ENCODE data around the gene MYMK. TPM values are rescaled to one million over a fixed set of nuclear protein-coding genes. Genes with fewer than 3 reads are reported as not detected.
"Not testable (repeated sequence)": the region's sequence is repeated elsewhere in the genome, so short reads cannot be mapped to it uniquely, and the experiment has no call there.

The MYMK gene
- total and polyA plus RNA-seq, 7 donors = not detected

- no peak for TF ChIP-seq POLR2A (IDR thresholded peaks at IDR 0.05)
- TF ChIP-seq POLR2AphosphoS5 (IDR thresholded peaks at IDR 0.05) = no peak
- TF ChIP-seq, protein P1, sequence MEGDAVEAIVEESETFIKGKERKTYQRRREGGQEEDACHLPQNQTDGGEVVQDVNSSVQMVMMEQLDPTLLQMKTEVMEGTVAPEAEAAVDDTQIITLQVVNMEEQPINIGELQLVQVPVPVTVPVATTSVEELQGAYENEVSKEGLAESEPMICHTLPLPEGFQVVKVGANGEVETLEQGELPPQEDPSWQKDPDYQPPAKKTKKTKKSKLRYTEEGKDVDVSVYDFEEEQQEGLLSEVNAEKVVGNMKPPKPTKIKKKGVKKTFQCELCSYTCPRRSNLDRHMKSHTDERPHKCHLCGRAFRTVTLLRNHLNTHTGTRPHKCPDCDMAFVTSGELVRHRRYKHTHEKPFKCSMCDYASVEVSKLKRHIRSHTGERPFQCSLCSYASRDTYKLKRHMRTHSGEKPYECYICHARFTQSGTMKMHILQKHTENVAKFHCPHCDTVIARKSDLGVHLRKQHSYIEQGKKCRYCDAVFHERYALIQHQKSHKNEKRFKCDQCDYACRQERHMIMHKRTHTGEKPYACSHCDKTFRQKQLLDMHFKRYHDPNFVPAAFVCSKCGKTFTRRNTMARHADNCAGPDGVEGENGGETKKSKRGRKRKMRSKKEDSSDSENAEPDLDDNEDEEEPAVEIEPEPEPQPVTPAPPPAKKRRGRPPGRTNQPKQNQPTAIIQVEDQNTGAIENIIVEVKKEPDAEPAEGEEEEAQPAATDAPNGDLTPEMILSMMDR (IDR thresholded peaks at IDR 0.05) = no peak
- no peak for TF ChIP-seq EP300 (IDR thresholded peaks at IDR 0.05)
- intact Hi-C loops (cut with DNase I) = no loop called here
- 94 to 95% methylated on average over 33 of the region's 33 CpGs for WGBS, 2 donors
- Histone ChIP-seq H3K4me3 (no peak overlapping the region), H3K27ac (no peak overlapping the region), H3K27me3 (no peaks in the 10 kb centered on the region), H3K9me3 (no peaks in the 10 kb centered on the region), H3K36me3 (no peaks in the 10 kb centered on the region), H3K4me1 (peaks cover 0 to 39% (median 36%) of the 10 kb centered on the region in 4 donors)
- no peak for DNase-seq
These were observed 43.4 kb upstream of the MYMK start for GRCh38 chr9:133568186-133568585.

GRCh38 chr9:133566817-133567216 lies 42.1 kb upstream of the MYMK start:
- H3K4me3 ChIP-seq = no peak overlapping the region
- no peaks in the 10 kb centered on the region for H3K27me3 ChIP-seq
- H3K27ac ChIP-seq = no peak overlapping the region
- intact Hi-C loops (cut with DNase I) = no loop called here
- H3K4me1 ChIP-seq = peaks cover 0 to 31% (median 26%) of the 10 kb centered on the region in 4 donors
- 90 to 95% methylated on average over 17 of the region's 17 CpGs for WGBS, 2 donors
- H3K36me3 ChIP-seq = no peaks in the 10 kb centered on the region
- TF ChIP-seq, protein P1 (IDR thresholded peaks at IDR 0.05) = no peak
- TF ChIP-seq EP300 (IDR thresholded peaks at IDR 0.05) (no peak), POLR2AphosphoS5 (IDR thresholded peaks at IDR 0.05) (no peak), POLR2A (IDR thresholded peaks at IDR 0.05) (no peak)
- DNase-seq = no peak
- H3K9me3 ChIP-seq = no peaks in the 10 kb centered on the region

- no peak overlapping the region for H3K4me3 ChIP-seq
- TF ChIP-seq POLR2AphosphoS5 (IDR thresholded peaks at IDR 0.05) (no peak), POLR2A (IDR thresholded peaks at IDR 0.05) (no peak), EP300 (IDR thresholded peaks at IDR 0.05) (no peak)
- TF ChIP-seq, protein P1 (IDR thresholded peaks at IDR 0.05) = no peak
- peaks cover 0 to 28% (median 25%) of the 10 kb centered on the region in 4 donors for H3K4me1 ChIP-seq
- peak overlapping the region; percentile 72 to 78 (median 75) for H3K27ac ChIP-seq
- 88 to 92% methylated on average over 14 of the region's 14 CpGs for WGBS, 2 donors
- H3K36me3 ChIP-seq = no peaks in the 10 kb centered on the region
- H3K9me3 ChIP-seq = no peaks in the 10 kb centered on the region
- intact Hi-C loops (cut with DNase I) = no loop called here
- H3K27me3 ChIP-seq = no peaks in the 10 kb centered on the region
- DNase-seq = no peak
These were observed 41.6 kb upstream of the MYMK start for GRCh38 chr9:133566382-133566781.

DNA sequence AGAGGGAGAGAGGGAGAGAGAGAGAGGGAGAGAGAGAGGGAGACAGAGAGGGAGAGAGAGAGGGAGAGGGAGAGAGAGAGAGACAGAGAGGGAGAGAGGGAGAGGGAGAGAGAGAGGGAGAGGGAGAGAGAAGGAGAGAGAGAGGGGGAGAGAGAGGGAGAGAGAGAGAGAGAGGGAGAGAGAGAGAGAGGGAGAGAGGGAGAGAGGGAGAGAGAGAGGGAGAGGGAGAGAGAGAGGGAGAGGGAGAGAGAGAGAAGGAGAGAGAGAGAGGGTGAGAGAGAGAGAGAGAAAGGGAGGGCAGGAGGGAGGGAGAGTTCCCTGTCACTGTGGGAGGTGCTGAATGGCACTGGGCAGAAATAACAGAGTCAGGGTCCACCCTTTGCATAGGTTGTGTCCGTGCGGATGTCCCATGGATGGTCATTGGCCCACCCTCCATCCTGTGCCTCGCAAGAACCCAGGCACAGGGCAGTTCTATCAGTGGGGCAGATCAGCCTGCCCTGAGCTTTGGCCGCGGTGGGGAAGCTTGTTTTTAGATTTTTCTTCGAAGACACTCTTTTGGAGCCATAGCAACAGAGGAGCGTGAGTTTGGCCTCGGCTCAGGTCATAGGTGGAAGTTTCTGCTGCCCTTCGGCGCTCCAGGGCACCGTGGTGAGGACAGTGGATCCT lies 39.8 kb upstream of the MYMK start:
- no peak for DNase-seq
- H3K27me3 ChIP-seq = no peaks in the 10 kb centered on the region
- intact Hi-C loops (cut with DNase I) = no loop called here
- H3K36me3 ChIP-seq = no peaks in the 10 kb centered on the region
- TF ChIP-seq POLR2AphosphoS5 (IDR thresholded peaks at IDR 0.05) (no peak), POLR2A (IDR thresholded peaks at IDR 0.05) (no peak), EP300 (IDR thresholded peaks at IDR 0.05) (no peak)
- TF ChIP-seq, protein P1 (IDR thresholded peaks at IDR 0.05) = no peak
- WGBS, 2 donors = 91% methylated on average over 11 of the region's 11 CpGs
- peaks cover 0 to 43% (median 36%) of the 10 kb centered on the region in 4 donors for H3K4me1 ChIP-seq
- H3K4me3 ChIP-seq = no peak overlapping the region
- H3K27ac ChIP-seq = peak overlapping the region; percentile 72 to 78 (median 75)
- no peaks in the 10 kb centered on the region for H3K9me3 ChIP-seq

DNA sequence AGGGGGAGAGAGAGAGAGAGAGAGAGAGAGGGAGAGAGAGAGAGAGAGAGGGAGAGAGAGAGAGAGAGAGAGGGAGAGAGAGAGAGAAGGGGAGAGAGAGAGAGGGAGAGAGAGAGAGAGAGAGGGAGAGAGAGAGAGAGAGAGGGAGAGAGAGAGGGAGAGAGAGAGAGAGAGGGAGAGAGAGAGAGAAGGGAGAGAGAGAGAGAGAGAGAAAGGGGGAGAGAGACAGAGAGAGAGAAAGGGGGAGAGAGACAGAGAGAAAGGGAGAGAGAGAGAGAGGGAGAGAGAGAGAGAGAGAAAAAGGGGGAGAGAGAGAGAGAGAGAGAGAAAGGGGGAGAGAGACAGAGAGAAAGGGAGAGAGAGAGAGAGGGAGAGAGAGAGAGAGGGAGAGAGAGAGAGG lies 39.1 kb upstream of the MYMK start:
- H3K27me3 ChIP-seq; H3K4me3 ChIP-seq; intact Hi-C loops (cut with DNase I); DNase-seq; H3K36me3 ChIP-seq; H3K9me3 ChIP-seq: not testable (repeated sequence)
- peak overlapping the region in 2 of 4 donors; percentile 63 to 64 for H3K27ac ChIP-seq
- peaks cover 0 to 47% (median 40%) of the 10 kb centered on the region in 4 donors for H3K4me1 ChIP-seq

Data from sigmoid colon (tissue), 7 donors.